Natural killer cell (primary cell): ENCODE data around the gene C18orf63. TPM values are rescaled to one million over a fixed set of nuclear protein-coding genes. Genes with fewer than 3 reads are reported as not detected.

ENCODE experiments used
- ATAC-seq, 3 donors: fragments of 150-1000 bp in 2 of 3; fragments of 200-7000 bp in 1 of 3; cut with Tn5 transposase; 1 replicate in 1 of 3; 2 replicates in 2 of 3; pipeline ENCODE4 v1.10.0; 2021; ENCODE audit warnings: mild to moderate bottlenecking in 2 of 3, moderate library complexity in 2 of 3
- DNase-seq, 2 donors: peaks; one replicate each; pipeline versions ENCODE4 v3.0.0 to v3.0.0-alpha.2; 2013 to 2021; ENCODE audit warnings: mixed read lengths in 1 of 2
- H3K27ac ChIP-seq: one replicate; pipeline ENCODE4 v1.5.1; 2013; ENCODE audit warnings: mild to moderate bottlenecking, low read length
- H3K27me3 ChIP-seq: one replicate; pipeline ENCODE4 v1.6.1; 2013; ENCODE audit warnings: low read length; ENCODE audit not compliant: control insufficient read depth, insufficient read depth
- H3K36me3 ChIP-seq: one replicate; pipeline ENCODE4 v1.6.1; 2013; ENCODE audit warnings: low read length; ENCODE audit not compliant: control insufficient read depth, insufficient read depth
- H3K4me1 ChIP-seq: one replicate; pipeline ENCODE4 v1.6.1; 2013; ENCODE audit warnings: low read length; ENCODE audit not compliant: control insufficient read depth, insufficient read depth
- H3K4me3 ChIP-seq: one replicate; pipeline ENCODE4 v1.5.1; 2013; ENCODE audit warnings: low read length
- H3K9me3 ChIP-seq: one replicate; pipeline ENCODE4 v1.6.1; 2013; ENCODE audit warnings: low read length; ENCODE audit not compliant: control insufficient read depth, insufficient read depth
- H3K27ac Mint-ChIP-seq, 2 donors: one replicate each; pipeline ENCODE4 v1.8.0; 2022; ENCODE audit warnings: mild to moderate bottlenecking in 2 of 2, mixed read lengths in 2 of 2, moderate library complexity in 1 of 2
- H3K27me3 Mint-ChIP-seq, 2 donors: one replicate each; pipeline ENCODE4 v1.8.0; 2022; ENCODE audit warnings: low read depth in 2 of 2, mixed read lengths in 2 of 2
- H3K36me3 Mint-ChIP-seq: one replicate; pipeline ENCODE4 v1.8.0; 2022; ENCODE audit warnings: mixed read lengths
- H3K4me1 Mint-ChIP-seq, 2 donors: one replicate each; pipeline ENCODE4 v1.8.0; 2022; ENCODE audit warnings: mixed read lengths in 2 of 2
- H3K4me3 Mint-ChIP-seq: one replicate; pipeline ENCODE4 v1.8.0; 2022; ENCODE audit warnings: mild to moderate bottlenecking, moderate library complexity, mixed read lengths
- H3K9me3 Mint-ChIP-seq, 2 donors: one replicate each; pipeline ENCODE4 v1.8.0; 2022; ENCODE audit warnings: mixed read lengths in 2 of 2
- WGBS: methylation state at CpG from one replicate; pipeline ENCODE4 v1.1.7; 2013; ENCODE audit warnings: missing lambda C conversion rate; ENCODE audit not compliant: insufficient coverage; 5-methylcytosine and 5-hydroxymethylcytosine counted together
- intact Hi-C: fragments of 100-400 bp; cut with micrococcal nuclease; formaldehyde crosslinking; loops from one replicate; pipeline ENCODE4 v1.14.2; 2022
- total RNA-seq, 4 donors: library from RNA; stranded (reverse); fragments of 120-200 nt in 1 of 4; gene quantifications; one replicate each; pipeline versions ENCODE4 v1.2.3 to v1.2.4, GENCODE V29; 2013 to 2022
- TF ChIP-seq, protein P1 (sequence below): fragments of 200-600 bp; IDR thresholded peaks from one replicate; pipeline ENCODE4 v1.8.0; 2022; ENCODE audit warnings: antibody characterized with exemption

The C18orf63 gene
- total RNA-seq, 3 donors from 2014 or later (not counting 1 experiment from before 2014, with no cell fraction given): not detected

DNA sequence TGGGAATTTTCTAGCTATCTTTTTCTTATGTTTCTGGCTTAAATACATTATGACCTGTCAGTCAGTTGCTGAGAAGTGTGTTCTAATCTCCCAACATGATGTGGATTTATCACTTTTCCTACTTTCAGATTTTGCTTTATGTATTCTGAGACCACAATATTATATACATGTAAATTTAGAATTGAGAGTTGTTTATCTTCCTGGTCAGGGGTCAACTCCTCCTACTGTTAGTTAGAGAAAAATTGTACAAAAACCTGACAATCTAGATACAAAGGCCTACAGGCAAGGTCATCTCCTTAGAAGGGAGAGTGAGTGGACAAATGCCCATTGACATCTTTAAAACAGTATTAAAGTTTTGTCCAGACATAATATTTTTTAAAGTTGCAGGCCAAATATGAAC lies 30.6 kb downstream of the C18orf63 start:
- no peaks in the 10 kb centered on the region for H3K9me3 ChIP-seq
- Mint-ChIP-seq H3K27me3 (peaks cover 3 to 18% of the 10 kb centered on the region in 2 donors), H3K36me3 (no peaks in the 10 kb centered on the region), H3K27ac (no peak overlapping the region), H3K4me1 (no peaks in the 10 kb centered on the region), H3K4me3 (no peak overlapping the region), H3K9me3 (no peaks in the 10 kb centered on the region)
- H3K27ac ChIP-seq: no peak overlapping the region
- no peaks in the 10 kb centered on the region for H3K4me1 ChIP-seq
- TF ChIP-seq, protein P1, sequence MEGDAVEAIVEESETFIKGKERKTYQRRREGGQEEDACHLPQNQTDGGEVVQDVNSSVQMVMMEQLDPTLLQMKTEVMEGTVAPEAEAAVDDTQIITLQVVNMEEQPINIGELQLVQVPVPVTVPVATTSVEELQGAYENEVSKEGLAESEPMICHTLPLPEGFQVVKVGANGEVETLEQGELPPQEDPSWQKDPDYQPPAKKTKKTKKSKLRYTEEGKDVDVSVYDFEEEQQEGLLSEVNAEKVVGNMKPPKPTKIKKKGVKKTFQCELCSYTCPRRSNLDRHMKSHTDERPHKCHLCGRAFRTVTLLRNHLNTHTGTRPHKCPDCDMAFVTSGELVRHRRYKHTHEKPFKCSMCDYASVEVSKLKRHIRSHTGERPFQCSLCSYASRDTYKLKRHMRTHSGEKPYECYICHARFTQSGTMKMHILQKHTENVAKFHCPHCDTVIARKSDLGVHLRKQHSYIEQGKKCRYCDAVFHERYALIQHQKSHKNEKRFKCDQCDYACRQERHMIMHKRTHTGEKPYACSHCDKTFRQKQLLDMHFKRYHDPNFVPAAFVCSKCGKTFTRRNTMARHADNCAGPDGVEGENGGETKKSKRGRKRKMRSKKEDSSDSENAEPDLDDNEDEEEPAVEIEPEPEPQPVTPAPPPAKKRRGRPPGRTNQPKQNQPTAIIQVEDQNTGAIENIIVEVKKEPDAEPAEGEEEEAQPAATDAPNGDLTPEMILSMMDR: no peak
- H3K27me3 ChIP-seq: no peaks in the 10 kb centered on the region
- no peak overlapping the region for H3K4me3 ChIP-seq
- DNase-seq: no peak
- no peak for ATAC-seq
- intact Hi-C loops: no loop called here
- H3K36me3 ChIP-seq: no peaks in the 10 kb centered on the region

DNA sequence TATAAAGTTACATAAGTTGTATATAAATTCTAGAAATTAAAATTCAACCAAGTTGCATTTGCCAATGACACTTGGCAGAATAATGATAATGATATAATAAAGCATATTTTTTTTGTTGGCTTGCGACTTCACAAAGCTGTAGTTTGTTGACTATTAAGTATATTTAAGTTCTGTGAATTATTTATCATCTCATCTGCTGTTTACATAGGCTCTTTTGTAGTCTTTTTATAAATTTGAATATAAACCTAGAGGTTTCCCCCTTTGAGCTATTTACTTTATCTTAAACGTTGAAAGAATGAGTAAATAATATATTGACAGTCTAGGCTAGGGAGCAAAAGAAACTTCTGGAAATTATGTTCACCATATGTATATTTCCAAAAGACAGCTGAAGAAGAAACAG lies 32.9 kb downstream of the C18orf63 start:
- intact Hi-C loops: no loop called here
- ATAC-seq (no peak), DNase-seq (no peak)
- Histone ChIP-seq H3K27ac (no peak overlapping the region), H3K4me3 (no peak overlapping the region), H3K36me3 (no peaks in the 10 kb centered on the region), H3K4me1 (no peaks in the 10 kb centered on the region), H3K27me3 (no peaks in the 10 kb centered on the region), H3K9me3 (no peaks in the 10 kb centered on the region)
- Mint-ChIP-seq H3K27me3 (peaks cover 0 to 10% of the 10 kb centered on the region in 2 donors), H3K36me3 (no peaks in the 10 kb centered on the region), H3K9me3 (no peaks in the 10 kb centered on the region), H3K4me1 (no peaks in the 10 kb centered on the region), H3K27ac (no peak overlapping the region), H3K4me3 (no peak overlapping the region)
- TF ChIP-seq, protein P1: no peak
- no CpG with 5 or more reads among the region's 2 CpGs for WGBS

DNA sequence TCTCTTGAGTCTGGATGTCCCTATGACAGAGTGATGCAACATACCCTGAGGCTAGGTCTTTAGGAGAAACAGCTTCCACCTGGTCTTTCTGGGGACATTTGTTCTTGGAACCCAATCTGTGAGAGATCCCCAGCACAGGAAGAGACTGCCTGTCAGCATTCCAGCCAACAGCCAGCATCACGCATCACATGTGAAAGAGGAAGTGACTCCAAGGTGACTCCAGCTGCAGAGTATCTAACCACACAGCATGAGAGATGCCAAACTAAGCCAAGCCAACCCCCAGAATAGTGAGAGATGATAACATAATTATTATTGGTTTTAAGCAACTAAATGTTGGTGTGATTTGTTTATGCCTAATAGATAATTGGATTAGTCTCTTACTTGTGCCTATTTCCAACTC lies 35.7 kb downstream of the C18orf63 start:
- TF ChIP-seq, protein P1: no peak
- Histone ChIP-seq H3K27ac (no peak overlapping the region), H3K4me1 (no peaks in the 10 kb centered on the region), H3K36me3 (no peaks in the 10 kb centered on the region), H3K4me3 (no peak overlapping the region), H3K27me3 (peaks cover 2% of the 10 kb centered on the region), H3K9me3 (no peaks in the 10 kb centered on the region)
- Mint-ChIP-seq H3K27ac (no peak overlapping the region), H3K36me3 (no peaks in the 10 kb centered on the region), H3K4me1 (peaks cover 0 to under 1% of the 10 kb centered on the region in 2 donors), H3K4me3 (no peak overlapping the region), H3K9me3 (no peaks in the 10 kb centered on the region), H3K27me3 (no peaks in the 10 kb centered on the region)
- no peak for ATAC-seq
- no CpG with 5 or more reads among the region's 1 CpG for WGBS
- no peak for DNase-seq
- intact Hi-C loops: no loop called here

DNA sequence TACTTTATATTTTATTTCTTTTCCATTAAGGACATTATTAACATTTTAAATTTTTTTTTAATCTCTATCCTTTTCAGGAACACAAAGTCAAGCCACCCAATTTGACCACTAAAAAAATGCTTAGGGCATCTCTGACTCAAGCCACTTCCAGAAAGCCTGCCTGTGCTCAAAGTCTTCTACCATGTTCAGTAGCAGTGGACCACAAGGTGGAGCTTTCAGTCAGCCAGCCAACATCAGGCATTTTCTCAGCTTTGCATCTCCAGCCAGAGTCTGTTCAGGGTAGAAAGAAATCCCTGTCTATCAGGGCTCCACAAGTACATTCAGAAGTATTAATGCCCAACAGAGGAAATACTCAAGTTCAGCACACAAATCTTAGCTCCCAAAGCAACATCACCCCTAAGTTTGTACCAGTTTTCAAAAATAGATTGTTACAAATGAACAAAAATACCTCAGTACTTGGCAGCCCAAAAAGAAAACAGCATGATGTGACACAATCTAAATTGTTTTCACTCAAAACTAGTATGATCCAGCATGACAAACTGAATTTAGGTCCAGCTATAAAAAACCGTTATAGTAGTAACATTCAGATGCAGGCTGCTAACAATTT lies 37.6 kb downstream of the C18orf63 start:
- TF ChIP-seq, protein P1: peak; percentile 36
- Histone ChIP-seq H3K4me1 (no peaks in the 10 kb centered on the region), H3K9me3 (no peaks in the 10 kb centered on the region), H3K27me3 (peaks cover 2% of the 10 kb centered on the region), H3K36me3 (no peaks in the 10 kb centered on the region), H3K27ac (no peak overlapping the region), H3K4me3 (no peak overlapping the region)
- intact Hi-C loops: loop anchor here (1.0 kb wide), 2 partner anchors 140 to 199 kb away; no protein-coding TSS in a partner anchor
- Mint-ChIP-seq H3K27me3 (no peaks in the 10 kb centered on the region), H3K4me3 (no peak overlapping the region), H3K27ac (no peak overlapping the region), H3K4me1 (peaks cover 0 to 5% of the 10 kb centered on the region in 2 donors), H3K9me3 (no peaks in the 10 kb centered on the region), H3K36me3 (no peaks in the 10 kb centered on the region)
- 100% methylated on average over 1 of the region's 1 CpG for WGBS
- ATAC-seq: peak in 2 of 3 donors; percentile 44 to 47
- DNase-seq: peak in 1 of 2 donors; percentile 86
